GM21360 (cell line): ENCODE results near the gene RTL1.

Source experiments
- ATAC-seq: cut with Tn5 transposase; IDR thresholded peaks from one replicate; pipeline ENCODE4 v1.9.1; 2021; ENCODE audit warnings: mild to moderate bottlenecking, moderate library complexity; ENCODE audit not compliant: unreplicated experiment

The RTL1 gene

GRCh38 chr14:100903672-100904185, at the start of gene RTL1:
TSS of gene RTL1 (minus strand) at chr14:100903722. CDS start at chr14:100884788, 18,934 bp downstream.
- ATAC-seq, result no peak

GRCh38 chr14:100950024-100950423, 46.5 kb upstream of the RTL1 start:
- ATAC-seq, result no peak

GRCh38 chr14:100944052-100944451, 40.5 kb upstream of the RTL1 start:
- no peak for ATAC-seq

- ATAC-seq, result no peak
Measured at GRCh38 chr14:100930270-100930669, 26.7 kb upstream of the RTL1 start.

GRCh38 chr14:100915560-100915959, 12.0 kb upstream of the RTL1 start:
- ATAC-seq, result no peak

- no peak for ATAC-seq
Measured at GRCh38 chr14:100914597-100915021, 11.1 kb upstream of the RTL1 start.

GRCh38 chr14:100911665-100912316, 8.3 kb upstream of the RTL1 start:
- ATAC-seq, result no peak

GRCh38 chr14:100910888-100911664, 7.6 kb upstream of the RTL1 start:
- no peak for ATAC-seq

- ATAC-seq, result no peak
Measured at GRCh38 chr14:100909439-100909838, 5.9 kb upstream of the RTL1 start.

GRCh38 chr14:100907240-100907639, 3.7 kb upstream of the RTL1 start:
- ATAC-seq, result no peak

- no peak for ATAC-seq
Measured at GRCh38 chr14:100906420-100906819, 2.9 kb upstream of the RTL1 start.

- ATAC-seq, result no peak
Measured at GRCh38 chr14:100905166-100905565, 1.6 kb upstream of the RTL1 start.

- ATAC-seq, result no peak
Measured at GRCh38 chr14:100904307-100905087, 975 bp upstream of the RTL1 start.

GRCh38 chr14:100903134-100903468, 421 bp downstream of the RTL1 start:
- no peak for ATAC-seq

GRCh38 chr14:100902295-100903133, 1.0 kb downstream of the RTL1 start:
- no peak for ATAC-seq

- ATAC-seq, result no peak
Measured at GRCh38 chr14:100901391-100902183, 1.9 kb downstream of the RTL1 start.

- no peak for ATAC-seq
Measured at GRCh38 chr14:100900837-100901390, 2.6 kb downstream of the RTL1 start.

GRCh38 chr14:100899884-100900771, 3.4 kb downstream of the RTL1 start:
- no peak for ATAC-seq
